ENCODE results near the gene KIFC1.
"Not testable (repeated sequence)": the region's sequence is repeated elsewhere in the genome, so short reads cannot be mapped to it uniquely, and the experiment has no call there.

The KIFC1 gene

DNA sequence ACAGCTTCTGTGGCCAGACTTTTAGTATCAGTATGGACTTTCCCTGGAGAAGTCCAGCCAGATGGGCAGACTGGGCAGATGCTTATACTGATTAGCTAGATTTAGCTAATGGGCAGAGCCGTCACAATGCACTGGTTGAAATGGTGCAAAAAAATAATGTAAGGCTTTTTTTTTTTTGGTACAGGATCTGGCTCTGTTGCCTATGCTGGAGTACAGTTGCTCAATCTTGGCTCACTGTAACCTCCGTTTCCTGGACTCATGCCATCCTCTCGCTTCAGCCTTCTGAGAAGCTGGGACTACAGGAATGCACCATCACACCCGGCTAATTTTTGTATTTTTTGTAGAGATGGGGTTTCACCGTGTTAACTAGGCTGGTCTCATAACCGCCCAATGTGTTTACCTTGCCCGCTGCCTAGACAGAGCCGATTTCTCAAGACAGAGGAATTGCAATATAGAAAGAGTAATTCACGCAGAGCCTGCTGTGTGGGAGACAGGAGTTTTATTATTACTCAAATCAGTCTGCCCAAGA lies 16.4 kb upstream of the KIFC1 start:
- TF ChIP-seq, protein P1, sequence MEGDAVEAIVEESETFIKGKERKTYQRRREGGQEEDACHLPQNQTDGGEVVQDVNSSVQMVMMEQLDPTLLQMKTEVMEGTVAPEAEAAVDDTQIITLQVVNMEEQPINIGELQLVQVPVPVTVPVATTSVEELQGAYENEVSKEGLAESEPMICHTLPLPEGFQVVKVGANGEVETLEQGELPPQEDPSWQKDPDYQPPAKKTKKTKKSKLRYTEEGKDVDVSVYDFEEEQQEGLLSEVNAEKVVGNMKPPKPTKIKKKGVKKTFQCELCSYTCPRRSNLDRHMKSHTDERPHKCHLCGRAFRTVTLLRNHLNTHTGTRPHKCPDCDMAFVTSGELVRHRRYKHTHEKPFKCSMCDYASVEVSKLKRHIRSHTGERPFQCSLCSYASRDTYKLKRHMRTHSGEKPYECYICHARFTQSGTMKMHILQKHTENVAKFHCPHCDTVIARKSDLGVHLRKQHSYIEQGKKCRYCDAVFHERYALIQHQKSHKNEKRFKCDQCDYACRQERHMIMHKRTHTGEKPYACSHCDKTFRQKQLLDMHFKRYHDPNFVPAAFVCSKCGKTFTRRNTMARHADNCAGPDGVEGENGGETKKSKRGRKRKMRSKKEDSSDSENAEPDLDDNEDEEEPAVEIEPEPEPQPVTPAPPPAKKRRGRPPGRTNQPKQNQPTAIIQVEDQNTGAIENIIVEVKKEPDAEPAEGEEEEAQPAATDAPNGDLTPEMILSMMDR (IDR thresholded peaks at IDR 0.05; ENCODE audit: extremely low read depth, missing control alignments): no peak
- no peak for DNase-seq (ENCODE audit: low spot score)

DNA sequence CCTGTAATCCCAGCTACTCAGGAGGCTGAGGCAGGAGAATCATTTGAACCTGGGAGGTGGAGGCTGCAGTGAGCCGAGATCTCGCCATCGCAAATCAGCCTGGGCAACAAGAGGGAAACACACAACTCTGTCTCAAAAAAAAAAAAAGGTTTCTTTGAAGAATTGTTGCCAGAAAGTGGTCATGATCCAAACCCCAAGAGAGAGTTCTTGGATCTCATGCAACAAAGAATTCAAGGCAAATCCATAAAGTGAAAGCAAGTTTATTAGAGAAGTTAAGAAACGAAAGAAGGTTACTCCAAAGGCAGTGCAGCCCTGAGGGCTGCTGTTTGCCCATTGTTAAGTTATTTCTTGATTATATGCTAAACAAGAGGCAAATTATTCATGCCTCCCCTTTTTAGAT lies 14.5 kb upstream of the KIFC1 start:
- no peak for DNase-seq (ENCODE audit: low spot score)

DNA sequence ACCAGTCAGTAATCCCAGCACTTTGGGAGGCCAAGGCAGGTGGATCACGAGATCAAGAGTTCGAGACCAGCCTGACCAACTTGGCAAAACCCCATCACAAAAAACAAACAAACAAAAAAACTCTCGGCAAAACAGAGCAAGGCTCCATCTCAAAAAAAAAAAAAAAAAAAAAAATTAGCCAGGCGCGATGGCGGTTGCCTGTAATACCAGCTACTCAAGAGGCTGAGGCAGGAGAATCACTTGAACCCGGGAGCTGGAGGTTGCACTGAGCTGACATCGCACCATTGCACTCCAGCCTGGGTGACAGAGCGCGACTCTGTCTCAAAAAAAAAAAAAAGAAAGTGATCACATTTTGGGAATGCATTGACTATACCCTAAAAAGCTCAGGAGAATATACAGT lies 12.4 kb upstream of the KIFC1 start:
- DNase-seq (ENCODE audit: low spot score): not testable (repeated sequence)

More for the DNA sequence above, 14.5 kb upstream of the KIFC1 start:
- TF ChIP-seq, protein P1 (IDR thresholded peaks at IDR 0.05; ENCODE audit: extremely low read depth, missing control alignments): no peak

DNA sequence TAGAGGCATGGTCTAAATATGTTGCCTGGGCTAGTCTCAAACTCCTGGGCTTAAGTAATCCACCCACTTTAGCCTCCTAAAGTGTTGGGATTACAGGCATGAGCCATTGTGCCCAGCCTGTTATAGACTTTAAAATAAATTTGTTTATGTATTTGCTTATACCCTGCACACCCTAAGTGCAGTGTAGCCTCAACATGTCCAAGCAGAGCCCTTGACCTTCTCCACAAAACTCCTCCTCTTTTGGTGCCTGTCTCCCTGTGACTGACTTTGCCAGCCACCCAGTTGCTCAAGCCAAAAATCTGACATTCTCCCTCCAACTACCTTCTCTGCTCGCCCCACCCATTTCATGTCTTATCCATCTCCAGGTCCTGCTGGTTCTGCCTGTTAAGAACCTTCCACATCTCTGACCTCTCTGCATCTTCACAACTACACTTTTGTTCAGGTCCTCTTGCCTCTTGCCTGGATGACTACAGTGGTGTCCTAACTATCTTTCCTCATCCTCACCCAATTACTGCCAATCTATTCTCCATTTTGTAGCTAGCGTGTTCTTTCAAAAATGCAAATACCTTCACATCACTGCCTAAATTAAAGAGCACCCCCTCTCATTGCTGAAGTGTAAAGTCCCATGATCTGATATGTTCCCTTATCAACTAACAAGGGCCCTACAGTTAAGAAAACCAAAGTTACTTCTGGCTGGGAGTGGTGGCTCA lies 11.2 kb upstream of the KIFC1 start:
- DNase-seq (ENCODE audit: low spot score): no peak
- TF ChIP-seq, protein P1 (IDR thresholded peaks at IDR 0.05; ENCODE audit: extremely low read depth, missing control alignments): no peak

DNA sequence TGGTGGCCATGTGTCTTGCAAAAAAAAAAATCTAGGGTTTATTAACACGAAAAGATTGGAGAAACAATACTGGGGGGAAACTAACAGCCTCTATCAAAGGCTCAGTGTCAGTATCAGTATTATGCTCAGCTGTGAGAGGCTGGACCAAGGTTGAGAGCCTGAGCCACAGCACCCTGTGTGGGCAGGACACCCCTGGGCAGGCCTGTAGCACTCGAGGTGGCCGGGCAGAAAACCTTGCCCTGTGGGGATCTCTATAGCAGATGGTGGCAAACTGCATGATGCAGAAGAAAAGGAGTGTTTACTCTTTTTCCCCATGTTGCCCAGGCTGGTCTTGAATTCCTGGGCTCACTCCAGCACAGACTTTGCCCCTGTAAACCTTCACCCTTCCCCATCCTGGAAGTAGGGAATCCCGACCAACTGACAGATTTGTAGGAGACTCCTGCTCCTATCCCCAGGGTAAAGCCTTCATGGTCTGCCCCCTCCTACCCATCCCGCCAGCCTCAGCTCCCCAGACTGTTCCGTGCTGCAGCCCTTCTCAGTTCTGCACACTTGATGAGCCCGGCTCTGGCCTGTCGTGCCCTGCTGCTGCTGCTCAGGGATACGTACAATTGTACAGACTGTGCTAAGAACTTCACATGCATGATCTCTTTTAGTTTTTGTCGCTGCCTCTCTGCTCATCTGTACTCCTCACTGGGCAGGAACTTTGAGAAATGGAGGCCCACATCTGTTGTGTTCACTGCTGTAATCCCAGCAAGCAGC lies 8.0 kb upstream of the KIFC1 start:
- TF ChIP-seq, protein P1 (IDR thresholded peaks at IDR 0.05; ENCODE audit: extremely low read depth, missing control alignments): no peak
- no peak for DNase-seq (ENCODE audit: low spot score)

DNA sequence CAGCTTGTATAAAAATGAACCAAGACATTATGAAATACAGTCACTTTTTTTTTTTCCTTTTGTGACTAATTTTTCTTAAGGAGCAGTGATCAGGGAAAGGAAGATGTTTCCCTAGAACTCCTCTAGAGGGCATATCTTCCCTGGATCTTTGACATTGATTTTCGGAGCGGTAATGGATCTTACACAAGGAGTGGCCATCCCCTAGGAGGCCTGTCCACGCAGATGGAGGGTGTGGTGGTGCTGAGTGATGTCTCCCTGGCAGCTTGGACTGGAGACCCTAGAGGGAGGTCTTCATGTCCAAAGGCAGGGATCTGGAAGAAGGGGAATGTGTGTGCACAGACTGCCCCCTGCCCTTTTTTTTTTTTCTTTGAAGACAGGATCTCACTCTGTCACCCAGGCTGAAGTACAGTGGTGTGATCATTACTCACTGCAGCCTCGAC lies 7.0 kb upstream of the KIFC1 start:
- DNase-seq (ENCODE audit: low spot score): no peak
- TF ChIP-seq, protein P1 (IDR thresholded peaks at IDR 0.05; ENCODE audit: extremely low read depth, missing control alignments): no peak

DNA sequence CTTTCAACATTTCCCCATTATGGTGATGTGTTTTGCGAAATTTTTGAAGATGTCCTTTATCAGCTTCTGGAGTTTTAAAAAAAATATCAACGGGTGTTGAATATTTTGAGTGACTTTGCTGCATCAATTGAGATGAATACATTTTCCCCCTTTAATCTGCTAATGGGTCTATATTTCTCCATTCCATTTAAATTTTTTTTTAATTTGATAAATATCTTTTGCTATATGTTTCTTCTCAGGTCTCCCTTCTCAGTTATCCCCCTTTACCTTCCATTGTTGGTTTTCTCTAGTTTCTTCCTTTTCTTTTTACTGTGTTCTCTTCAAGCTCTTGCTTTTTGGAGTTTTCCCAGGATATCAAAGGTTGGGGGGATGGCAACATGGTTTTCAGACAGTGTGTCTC lies 1.4 kb upstream of the KIFC1 start:
- no peak for DNase-seq (ENCODE audit: low spot score)
- TF ChIP-seq, protein P1 (IDR thresholded peaks at IDR 0.05; ENCODE audit: extremely low read depth, missing control alignments): no peak
